NCI-H2107 (cell line): Measurements from ENCODE around the gene DHX9.

Source experiments
- DNase-seq: peaks from one replicate; lab custom pipeline; 2025; lab: John Stamatoyannopoulos, UW

Gene DHX9

GRCh38 chr1:182841368-182841988 is 2.3 kb downstream of the DHX9 start:
- peak; percentile 16 for DNase-seq

GRCh38 chr1:182842265-182842664 is 3.1 kb downstream of the DHX9 start:
- DNase-seq: no peak

- DNase-seq: no peak
These were observed 6.2 kb downstream of the DHX9 start for GRCh38 chr1:182845379-182845778.

GRCh38 chr1:182845894-182846293 is 6.7 kb downstream of the DHX9 start:
- no peak for DNase-seq

- no peak for DNase-seq
These were observed 8.0 kb downstream of the DHX9 start for GRCh38 chr1:182847105-182847504.

GRCh38 chr1:182848736-182849135 is 9.6 kb downstream of the DHX9 start:
- DNase-seq: no peak

GRCh38 chr1:182850319-182850718 is 11.2 kb downstream of the DHX9 start:
- DNase-seq: no peak

- no peak for DNase-seq
These were observed 12.7 kb downstream of the DHX9 start for GRCh38 chr1:182851825-182852224.

- DNase-seq: no peak
These were observed 16.8 kb downstream of the DHX9 start for GRCh38 chr1:182855911-182856310.

GRCh38 chr1:182857212-182857611 is 18.1 kb downstream of the DHX9 start:
- no peak for DNase-seq

- DNase-seq: no peak
These were observed 21.5 kb downstream of the DHX9 start for GRCh38 chr1:182860658-182861057.

- DNase-seq: no peak
These were observed 22.8 kb downstream of the DHX9 start for GRCh38 chr1:182861994-182862393.

- DNase-seq: no peak
These were observed 23.7 kb downstream of the DHX9 start for GRCh38 chr1:182862827-182863226.

- no peak for DNase-seq
These were observed 24.8 kb downstream of the DHX9 start for GRCh38 chr1:182863940-182864339.

- DNase-seq: no peak
These were observed 28.7 kb downstream of the DHX9 start for GRCh38 chr1:182867861-182868260.

GRCh38 chr1:182869241-182869666 is 30.1 kb downstream of the DHX9 start:
- no peak for DNase-seq

GRCh38 chr1:182872881-182873280 is 33.7 kb downstream of the DHX9 start:
- DNase-seq: no peak

- DNase-seq: no peak
These were observed 36.7 kb downstream of the DHX9 start for GRCh38 chr1:182875889-182876288.

- no peak for DNase-seq
These were observed 38.2 kb downstream of the DHX9 start for GRCh38 chr1:182877331-182877730.

GRCh38 chr1:182877842-182878241 is 38.7 kb downstream of the DHX9 start:
- no peak for DNase-seq

GRCh38 chr1:182884872-182885271 is 45.7 kb downstream of the DHX9 start:
- no peak for DNase-seq

GRCh38 chr1:182885591-182885990 is 46.4 kb downstream of the DHX9 start:
- DNase-seq: no peak

- no peak for DNase-seq
These were observed 47.8 kb downstream of the DHX9 start for GRCh38 chr1:182886985-182887384.

GRCh38 chr1:182888736-182889531 is 49.8 kb downstream of the DHX9 start:
- DNase-seq: no peak
